IMR-90 (cell line): ENCODE measurements around the gene WWC2.

Source experiments
- CHD1 ChIP-seq: IDR thresholded peaks from 2 replicates; pipeline ENCODE4 v1.6.1; 2012; ENCODE audit warnings: low read depth, low read length, improper control_type of control experiment
- MAZ ChIP-seq: IDR thresholded peaks from 2 replicates; pipeline ENCODE4 v1.6.1; 2012; ENCODE audit warnings: low read depth, mild to moderate bottlenecking, low read length, improper control_type of control experiment, moderate library complexity, borderline replicate concordance
- RCOR1 ChIP-seq: IDR thresholded peaks from 2 replicates; pipeline ENCODE4 v1.6.1; 2012; ENCODE audit warnings: mild to moderate bottlenecking, low read length, improper control_type of control experiment; ENCODE audit not compliant: insufficient replicate concordance
- TF ChIP-seq, protein P1 (sequence below): fragments of 150-350 bp; IDR thresholded peaks from 2 replicates; pipeline ENCODE4 v1.6.1; 2017; ENCODE audit warnings: mild to moderate bottlenecking, antibody characterized with exemption, low read length, low read depth
- TF ChIP-seq, protein P2 (sequence below): conservative IDR thresholded peaks from 2 replicates; pipeline ENCODE4 v1.5.1; 2012; ENCODE audit warnings: mild to moderate bottlenecking, low read depth, low read length, improper control_type of control experiment

DNA sequence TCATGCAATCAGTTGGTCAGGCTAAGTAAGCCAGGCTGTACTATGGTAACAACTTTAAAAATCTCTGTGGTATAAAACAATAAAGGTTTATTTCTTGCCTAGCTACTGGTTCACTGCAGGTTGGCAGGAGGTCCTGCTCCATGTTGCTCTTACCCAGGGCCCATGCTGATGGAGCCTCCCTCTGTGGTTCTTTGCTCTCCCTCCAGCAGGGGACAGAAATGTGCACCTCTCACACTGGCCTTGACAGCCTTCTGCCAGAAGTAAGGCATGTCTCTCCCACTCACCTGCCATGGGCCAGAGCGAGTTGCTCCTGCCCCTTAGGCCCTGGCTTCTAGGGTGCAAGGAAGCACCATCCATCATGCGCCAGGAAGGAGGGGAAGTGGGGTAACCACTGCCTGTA lies 189.9 kb downstream of the WWC2 start:
- TF ChIP-seq MAZ (no peak), RCOR1 (no peak), CHD1 (no peak)
- TF ChIP-seq, protein P1, sequence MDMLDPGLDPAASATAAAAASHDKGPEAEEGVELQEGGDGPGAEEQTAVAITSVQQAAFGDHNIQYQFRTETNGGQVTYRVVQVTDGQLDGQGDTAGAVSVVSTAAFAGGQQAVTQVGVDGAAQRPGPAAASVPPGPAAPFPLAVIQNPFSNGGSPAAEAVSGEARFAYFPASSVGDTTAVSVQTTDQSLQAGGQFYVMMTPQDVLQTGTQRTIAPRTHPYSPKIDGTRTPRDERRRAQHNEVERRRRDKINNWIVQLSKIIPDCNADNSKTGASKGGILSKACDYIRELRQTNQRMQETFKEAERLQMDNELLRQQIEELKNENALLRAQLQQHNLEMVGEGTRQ: no peak
- TF ChIP-seq, protein P2, sequence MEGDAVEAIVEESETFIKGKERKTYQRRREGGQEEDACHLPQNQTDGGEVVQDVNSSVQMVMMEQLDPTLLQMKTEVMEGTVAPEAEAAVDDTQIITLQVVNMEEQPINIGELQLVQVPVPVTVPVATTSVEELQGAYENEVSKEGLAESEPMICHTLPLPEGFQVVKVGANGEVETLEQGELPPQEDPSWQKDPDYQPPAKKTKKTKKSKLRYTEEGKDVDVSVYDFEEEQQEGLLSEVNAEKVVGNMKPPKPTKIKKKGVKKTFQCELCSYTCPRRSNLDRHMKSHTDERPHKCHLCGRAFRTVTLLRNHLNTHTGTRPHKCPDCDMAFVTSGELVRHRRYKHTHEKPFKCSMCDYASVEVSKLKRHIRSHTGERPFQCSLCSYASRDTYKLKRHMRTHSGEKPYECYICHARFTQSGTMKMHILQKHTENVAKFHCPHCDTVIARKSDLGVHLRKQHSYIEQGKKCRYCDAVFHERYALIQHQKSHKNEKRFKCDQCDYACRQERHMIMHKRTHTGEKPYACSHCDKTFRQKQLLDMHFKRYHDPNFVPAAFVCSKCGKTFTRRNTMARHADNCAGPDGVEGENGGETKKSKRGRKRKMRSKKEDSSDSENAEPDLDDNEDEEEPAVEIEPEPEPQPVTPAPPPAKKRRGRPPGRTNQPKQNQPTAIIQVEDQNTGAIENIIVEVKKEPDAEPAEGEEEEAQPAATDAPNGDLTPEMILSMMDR: no peak
